Mononuclear cell (primary cell): Measurements from ENCODE around the gene SECTM1. TPM values are rescaled to one million over a fixed set of nuclear protein-coding genes. Genes with fewer than 3 reads are reported as not detected.

Source experiments
- H3K27me3 ChIP-seq: 2 replicates; pipeline ENCODE4 v1.6.0; 2011; ENCODE audit warnings: low read length, control low read depth; ENCODE audit not compliant: insufficient read depth
- H3K4me1 ChIP-seq: 2 replicates; pipeline ENCODE4 v1.5.1; 2011; ENCODE audit warnings: mild to moderate bottlenecking, low read length, control low read depth; ENCODE audit not compliant: insufficient read depth
- H3K4me3 ChIP-seq: 2 replicates; pipeline ENCODE4 v1.5.1; 2011; ENCODE audit warnings: mild to moderate bottlenecking, low read length, moderate library complexity
- H3K9me3 ChIP-seq: 2 replicates; pipeline ENCODE4 v1.5.1; 2011; ENCODE audit warnings: low read depth, mild to moderate bottlenecking, control low read depth, low read length
- total RNA-seq: library from RNA; depleted of rRNA; stranded (reverse); fragments of >200 nt; gene quantifications from one replicate; pipeline ENCODE4 v1.2.3, GENCODE V29; 2012

The SECTM1 gene
- total RNA-seq, 1 donor, result 49.5 TPM

DNA sequence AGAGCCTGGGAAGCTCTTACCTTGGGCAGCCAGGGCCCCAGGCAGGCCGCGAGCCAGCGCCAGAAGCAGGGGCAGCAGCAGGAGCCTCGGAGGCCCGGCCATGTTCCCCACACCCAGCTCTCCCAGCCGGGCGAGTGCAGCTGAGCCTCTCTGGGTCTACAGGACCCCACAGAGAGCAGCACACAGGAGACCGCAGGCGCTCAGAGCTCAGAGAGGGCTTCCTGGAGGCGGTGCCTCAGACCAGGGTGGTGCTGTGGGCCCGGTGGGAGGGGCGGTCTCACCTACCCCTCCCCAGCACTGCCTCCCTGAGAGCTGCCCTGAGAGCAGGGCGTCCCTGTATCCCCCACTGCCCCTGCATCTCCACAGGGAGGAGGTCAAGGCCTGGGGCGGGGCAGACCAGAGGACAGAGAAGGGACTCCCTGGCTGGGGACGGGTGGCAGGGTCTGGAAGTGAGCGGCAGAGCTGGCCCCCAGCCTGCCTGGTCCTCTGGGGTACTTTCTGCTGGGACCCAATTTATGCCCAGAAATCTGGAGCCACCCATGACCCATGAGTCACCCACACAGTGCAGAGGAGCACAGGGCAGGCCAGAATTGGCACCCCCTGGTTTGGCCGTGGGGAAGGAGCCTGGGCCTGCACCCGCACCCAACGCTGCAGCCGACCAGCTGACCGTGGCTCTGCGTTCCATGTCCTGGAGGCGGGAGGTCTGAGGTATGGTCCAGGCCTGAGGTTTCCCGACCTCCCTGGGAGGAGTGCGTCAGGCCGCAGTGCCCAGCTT lies 16.0 kb downstream of the SECTM1 start, which contains the start of gene CD7:
CD7 (minus strand) TSS at position 215 of the 775 bp plus-strand sequence; CDS start at position 102, 113 bp downstream.
- Histone ChIP-seq H3K4me1 (peaks cover 38% of the 10 kb centered on the region), H3K27me3 (peaks cover 5% of the 10 kb centered on the region), H3K9me3 (no peaks in the 10 kb centered on the region), H3K4me3 (peak within 1 kb of the TSS; percentile 46)

DNA sequence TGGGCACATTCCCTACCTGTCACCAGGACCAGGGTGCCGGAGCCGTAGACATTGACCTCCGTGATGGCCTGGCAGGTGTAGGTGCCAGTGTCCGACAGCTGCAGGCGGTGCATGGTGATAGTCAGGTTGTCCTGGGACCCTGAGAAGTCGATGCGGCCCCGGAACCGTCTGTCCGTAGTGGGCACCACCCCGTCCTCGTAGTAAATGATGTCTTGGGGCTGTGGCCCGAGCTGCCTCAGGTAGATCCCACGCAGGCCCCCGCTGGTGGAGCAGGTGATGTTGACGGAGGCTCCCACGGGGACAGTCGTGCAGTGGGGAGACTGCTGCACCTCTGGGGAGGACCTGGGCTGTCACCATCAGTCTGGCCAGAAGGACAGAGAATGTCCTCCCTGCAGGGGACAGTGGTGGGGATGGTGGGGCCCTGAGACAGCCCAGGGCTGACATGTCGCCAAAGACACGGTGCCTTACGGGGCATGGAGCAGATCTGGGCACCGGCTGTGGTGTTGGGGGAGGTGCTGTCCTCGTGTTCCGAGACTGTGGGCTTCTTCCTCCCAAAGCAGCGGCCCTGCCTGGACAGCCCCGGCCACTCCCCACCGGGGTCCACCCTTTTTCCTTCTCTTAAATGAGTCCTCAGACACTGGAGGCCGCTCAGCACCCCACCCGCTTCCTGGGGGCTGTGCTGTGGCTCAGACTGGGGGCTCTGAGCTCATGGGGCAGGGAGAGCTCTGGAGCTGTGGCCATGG lies 16.7 kb downstream of the SECTM1 start:
- H3K4me1 ChIP-seq, result peaks cover 38% of the 10 kb centered on the region

DNA sequence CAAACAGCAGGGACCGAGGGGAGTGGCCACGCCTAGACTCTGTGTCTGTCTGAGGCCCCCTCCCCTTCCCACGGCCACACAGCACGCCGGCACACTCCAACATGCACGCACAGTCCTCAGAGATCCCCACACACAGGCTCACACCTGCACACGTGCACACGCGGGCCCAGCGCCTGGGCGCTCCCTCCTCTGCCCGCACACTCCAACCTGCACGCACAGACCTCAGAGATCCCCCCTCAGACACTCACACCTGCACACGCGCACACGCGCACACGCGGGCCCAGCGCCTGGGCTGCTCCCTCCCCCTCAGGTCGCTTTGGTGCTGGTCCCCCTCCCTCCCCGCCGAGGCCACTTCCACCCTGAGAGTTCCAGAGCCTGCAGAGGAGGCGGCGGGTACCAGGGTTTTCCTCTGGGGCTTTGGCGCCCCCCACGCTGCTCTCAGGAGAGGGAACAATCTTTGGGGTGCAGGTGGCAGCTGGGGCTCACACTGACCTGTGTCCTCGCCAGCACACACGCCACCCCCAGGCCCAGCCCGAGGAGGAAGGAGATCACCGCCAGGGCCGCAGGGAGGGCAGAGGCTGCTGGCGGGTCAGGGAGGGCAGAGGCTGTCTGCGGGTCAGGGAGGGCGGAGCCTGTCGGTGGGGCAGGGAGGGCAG lies 17.7 kb downstream of the SECTM1 start:
- Histone ChIP-seq H3K4me3 (peak overlapping the region; percentile 46), H3K4me1 (peaks cover 28% of the 10 kb centered on the region), H3K27me3 (peaks cover 5% of the 10 kb centered on the region), H3K9me3 (no peaks in the 10 kb centered on the region)

More for the DNA sequence above, 16.7 kb downstream of the SECTM1 start:
- H3K27me3 ChIP-seq, result peaks cover 5% of the 10 kb centered on the region
- no peaks in the 10 kb centered on the region for H3K9me3 ChIP-seq
- peak overlapping the region; percentile 46 for H3K4me3 ChIP-seq

DNA sequence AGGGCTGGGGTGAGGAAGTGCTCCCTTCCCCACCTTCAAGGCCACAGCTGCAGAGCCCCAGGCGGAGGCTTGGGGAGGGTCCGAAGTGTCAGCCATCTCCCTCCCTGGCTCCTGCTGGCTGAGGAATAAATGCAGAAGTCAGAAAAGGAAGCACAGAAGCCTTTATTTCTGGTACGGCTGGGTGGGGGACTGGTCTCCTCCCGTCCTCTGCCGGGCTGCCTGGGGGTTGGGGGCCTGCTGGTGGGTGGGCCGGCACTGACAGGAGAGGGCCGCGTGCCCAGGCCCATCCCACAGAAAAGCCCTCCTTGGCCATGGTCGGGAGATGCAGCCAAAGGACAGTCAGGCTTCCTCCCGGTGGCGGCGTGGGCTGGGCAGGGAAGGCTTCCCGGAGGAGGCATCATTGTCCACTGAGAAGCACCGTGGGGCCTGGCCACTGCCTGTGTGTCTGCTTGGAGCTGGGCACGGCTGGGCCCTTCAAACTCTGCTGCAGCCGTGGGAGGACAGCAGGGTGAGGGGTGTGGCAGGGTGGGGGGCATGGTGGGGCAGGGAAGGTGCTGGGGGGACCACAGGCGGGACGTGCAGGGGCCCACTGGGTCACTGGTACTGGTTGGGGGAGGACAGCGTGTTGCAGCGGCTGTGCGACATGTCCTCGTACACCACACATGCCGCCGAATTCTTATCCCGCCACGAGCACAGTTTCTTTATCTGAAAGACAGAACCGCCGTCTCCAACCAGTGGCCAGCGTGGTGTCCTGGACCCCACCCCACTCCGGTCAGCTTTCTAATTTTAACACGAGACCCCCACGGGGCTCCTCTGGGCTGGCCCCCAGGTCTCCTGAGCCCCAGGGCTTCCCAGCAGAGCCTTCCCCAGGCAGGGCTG lies 18.6 kb downstream of the SECTM1 start:
- H3K27me3 ChIP-seq, result peaks cover 5% of the 10 kb centered on the region
- no peaks in the 10 kb centered on the region for H3K9me3 ChIP-seq
- peaks cover 26% of the 10 kb centered on the region for H3K4me1 ChIP-seq
- peak overlapping the region; percentile 46 for H3K4me3 ChIP-seq

DNA sequence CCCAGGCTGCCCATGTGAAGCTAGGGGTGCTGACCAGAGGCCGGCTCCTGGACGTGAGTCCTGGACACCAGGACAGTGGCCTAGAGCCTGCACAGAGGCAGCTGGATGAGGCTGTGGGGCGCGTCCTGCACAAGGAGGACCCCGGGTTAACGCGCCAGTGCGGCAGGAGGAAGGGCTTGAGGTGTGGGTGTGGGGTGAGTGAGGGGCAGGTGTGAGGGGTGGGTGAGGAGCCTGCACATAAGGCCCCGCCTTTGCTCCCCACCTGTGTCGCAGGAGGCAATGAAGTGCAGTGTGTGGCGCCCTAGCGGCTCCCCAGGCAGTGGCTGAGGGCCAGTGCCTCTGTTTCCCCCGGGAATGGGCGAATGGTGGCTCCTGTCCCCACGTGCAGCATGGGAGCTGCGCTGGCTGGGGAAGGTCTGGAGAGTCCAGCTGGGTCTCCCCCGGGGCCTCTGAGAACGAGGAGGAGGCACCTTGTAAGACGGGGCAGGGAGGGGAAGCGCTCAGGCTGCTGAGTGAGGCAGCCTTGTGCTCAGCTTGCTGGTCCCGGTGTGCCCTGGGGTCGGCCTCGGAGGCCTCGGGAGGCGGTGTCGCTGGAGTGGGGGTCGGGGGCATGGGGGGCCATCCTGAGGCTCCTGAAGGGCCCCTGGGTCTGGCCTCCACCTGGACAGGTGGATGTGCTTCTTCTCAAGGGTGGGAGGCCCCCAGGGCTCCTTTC lies 19.4 kb downstream of the SECTM1 start:
- Histone ChIP-seq H3K9me3 (no peaks in the 10 kb centered on the region), H3K4me3 (no peak overlapping the region), H3K4me1 (peaks cover 26% of the 10 kb centered on the region), H3K27me3 (peaks cover 5% of the 10 kb centered on the region)

DNA sequence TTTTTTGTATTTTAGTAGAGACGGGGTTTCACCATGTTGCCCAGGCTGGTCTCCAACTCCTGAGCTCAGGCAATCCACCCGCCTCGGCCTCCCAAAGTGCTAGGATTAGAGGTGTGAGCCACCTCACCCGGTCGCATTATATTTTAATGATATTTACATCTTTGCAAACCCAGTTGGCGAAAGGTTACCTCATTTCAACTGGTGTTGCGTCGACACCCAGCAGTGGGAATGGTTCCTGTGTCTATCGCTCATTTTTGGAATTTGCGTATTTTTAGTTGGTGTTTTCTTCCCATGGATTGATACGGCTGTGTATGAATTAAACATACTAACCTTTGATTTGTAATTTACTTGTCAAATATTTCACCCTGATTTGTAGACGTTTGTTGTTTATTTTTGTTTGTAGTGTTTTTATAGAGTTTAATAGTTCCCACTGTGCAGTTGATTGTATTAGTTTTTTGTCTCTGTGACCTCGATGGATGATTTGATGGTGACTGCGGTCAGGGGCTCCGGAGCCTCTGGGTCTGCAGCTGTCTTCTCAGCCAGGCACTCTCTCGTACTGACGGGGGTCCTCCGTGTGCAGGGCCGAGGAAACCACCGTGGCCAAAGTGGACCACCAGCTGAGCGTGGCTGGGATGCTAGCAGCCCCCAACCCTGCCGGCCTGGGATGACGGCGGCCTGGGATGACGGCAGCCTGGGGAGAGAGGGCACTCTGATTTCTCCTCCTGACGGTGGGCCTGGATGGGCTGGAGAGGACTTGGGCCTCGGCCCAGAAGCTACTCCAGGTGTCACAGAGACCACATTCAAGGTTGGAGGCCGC lies 20.2 kb downstream of the SECTM1 start:
- Histone ChIP-seq H3K4me3 (no peak overlapping the region), H3K27me3 (peaks cover 5% of the 10 kb centered on the region), H3K4me1 (peaks cover 26% of the 10 kb centered on the region), H3K9me3 (no peaks in the 10 kb centered on the region)

DNA sequence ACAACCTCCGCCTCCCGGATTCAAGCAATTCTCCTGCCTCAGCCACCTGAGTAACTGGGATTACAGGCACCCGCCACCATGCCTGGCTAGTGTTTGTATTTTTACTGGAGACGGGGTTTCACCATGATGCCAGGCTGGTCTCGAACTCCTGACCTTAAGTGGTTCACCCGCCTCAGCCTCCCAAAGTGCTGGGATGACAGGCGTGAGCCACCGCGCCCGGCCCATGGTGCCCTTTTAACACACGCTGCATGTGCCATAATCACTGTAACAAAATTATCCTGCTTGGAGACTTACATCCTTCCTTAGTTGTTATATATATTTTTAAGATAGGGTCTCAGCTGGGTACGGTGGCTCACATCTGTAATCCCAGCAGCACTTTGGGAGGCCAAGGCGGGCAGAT lies 21.6 kb downstream of the SECTM1 start:
- Histone ChIP-seq H3K4me1 (peaks cover 20% of the 10 kb centered on the region), H3K9me3 (no peaks in the 10 kb centered on the region), H3K27me3 (peaks cover 5% of the 10 kb centered on the region), H3K4me3 (no peak overlapping the region)

DNA sequence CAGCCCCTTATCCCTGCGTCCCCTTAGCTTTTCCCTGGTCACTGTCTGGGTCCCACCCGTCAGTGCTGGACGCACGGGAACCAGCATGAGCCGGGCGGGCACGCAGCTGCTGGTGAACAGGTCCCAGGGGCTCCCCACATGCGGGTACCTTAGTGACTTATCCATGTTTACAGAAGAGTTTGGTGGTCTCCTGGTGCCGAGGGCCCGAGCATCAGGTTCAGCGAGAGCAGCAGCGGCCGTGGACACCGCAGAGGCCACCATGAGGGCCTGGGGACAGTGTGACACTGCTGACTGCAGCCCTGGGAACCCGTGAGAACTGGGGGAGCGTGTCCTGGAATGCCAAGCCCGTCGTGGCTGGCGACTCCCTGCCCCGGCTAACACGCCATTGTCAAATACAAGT lies 22.7 kb downstream of the SECTM1 start:
- Histone ChIP-seq H3K4me1 (peaks cover 25% of the 10 kb centered on the region), H3K4me3 (no peak overlapping the region), H3K9me3 (no peaks in the 10 kb centered on the region), H3K27me3 (peaks cover 4% of the 10 kb centered on the region)

DNA sequence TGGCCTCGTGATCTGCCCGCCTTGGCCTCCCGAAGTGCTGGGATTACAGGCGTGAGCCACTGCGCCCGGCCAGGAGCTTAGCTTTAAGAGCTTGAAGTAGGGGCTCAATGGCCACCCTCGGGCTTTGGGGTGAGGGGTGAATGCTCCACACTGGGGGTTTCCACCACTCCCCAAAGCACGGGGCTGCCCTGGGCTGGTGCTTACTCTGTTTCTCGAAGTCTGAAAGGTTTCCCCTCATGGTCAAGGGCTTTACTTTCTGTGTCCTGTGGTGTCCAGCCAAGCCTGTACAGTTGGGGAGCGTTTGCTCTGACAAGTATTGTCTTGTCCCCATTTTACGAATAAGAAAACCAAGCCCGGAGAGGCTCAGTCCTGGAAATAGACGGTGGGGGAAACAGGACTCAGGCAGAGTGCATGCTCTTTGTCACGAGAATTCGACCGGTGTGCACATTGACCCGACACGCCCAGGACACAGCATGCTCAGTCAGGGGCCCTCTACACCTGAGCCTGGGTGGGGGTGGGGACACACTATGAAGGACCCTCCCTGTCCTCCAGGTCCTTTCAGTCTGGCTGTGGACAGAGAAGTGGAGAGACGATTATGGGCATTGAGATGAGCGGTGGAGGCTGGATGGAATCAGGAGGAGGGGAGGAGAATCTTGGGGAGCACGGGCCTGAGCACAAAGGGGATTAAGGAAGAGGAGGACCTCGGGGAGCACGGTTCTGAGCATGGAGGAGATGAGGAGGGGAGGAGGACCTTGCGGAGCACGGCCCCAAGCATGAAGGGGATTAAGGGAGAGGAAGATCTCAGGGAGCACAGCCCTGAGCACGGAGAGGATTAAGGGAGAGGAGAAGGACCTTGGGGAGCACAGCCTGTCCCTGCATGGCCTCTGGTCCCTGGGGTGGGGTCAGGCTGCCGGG lies 23.7 kb downstream of the SECTM1 start:
- Histone ChIP-seq H3K4me1 (peaks cover 26% of the 10 kb centered on the region), H3K27me3 (no peaks in the 10 kb centered on the region), H3K4me3 (no peak overlapping the region), H3K9me3 (no peaks in the 10 kb centered on the region)

DNA sequence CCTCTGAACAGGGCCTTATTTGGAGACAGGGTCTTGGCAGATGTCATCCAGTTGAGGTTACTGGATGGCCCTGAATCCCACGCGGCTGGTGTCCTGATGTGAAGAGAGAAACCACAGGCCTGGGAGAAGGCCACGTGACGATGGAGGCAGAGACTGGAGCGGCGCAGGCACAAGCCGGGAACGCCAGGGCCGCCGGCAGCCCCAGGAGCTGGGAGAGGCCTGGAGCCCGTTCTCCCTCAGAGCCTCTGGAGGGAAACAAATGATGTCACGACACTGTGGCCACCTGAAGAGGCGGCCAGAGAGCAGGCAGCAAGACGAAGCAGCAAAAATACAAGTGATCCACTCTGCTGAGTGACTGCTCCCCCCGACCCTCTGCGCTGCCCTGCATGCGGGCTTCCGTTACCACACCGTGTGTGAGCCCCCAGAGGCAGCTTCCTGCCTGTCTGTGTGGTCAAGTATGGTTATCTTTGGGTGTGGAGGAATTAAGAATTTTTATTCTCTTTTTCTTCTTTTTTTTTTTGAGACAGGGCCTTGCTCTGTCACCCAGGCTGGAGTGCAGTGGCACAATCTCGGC lies 27.8 kb downstream of the SECTM1 start:
- no peaks in the 10 kb centered on the region for H3K9me3 ChIP-seq
- no peaks in the 10 kb centered on the region for H3K27me3 ChIP-seq
- H3K4me1 ChIP-seq, result peaks cover 53% of the 10 kb centered on the region
- H3K4me3 ChIP-seq, result no peak overlapping the region

DNA sequence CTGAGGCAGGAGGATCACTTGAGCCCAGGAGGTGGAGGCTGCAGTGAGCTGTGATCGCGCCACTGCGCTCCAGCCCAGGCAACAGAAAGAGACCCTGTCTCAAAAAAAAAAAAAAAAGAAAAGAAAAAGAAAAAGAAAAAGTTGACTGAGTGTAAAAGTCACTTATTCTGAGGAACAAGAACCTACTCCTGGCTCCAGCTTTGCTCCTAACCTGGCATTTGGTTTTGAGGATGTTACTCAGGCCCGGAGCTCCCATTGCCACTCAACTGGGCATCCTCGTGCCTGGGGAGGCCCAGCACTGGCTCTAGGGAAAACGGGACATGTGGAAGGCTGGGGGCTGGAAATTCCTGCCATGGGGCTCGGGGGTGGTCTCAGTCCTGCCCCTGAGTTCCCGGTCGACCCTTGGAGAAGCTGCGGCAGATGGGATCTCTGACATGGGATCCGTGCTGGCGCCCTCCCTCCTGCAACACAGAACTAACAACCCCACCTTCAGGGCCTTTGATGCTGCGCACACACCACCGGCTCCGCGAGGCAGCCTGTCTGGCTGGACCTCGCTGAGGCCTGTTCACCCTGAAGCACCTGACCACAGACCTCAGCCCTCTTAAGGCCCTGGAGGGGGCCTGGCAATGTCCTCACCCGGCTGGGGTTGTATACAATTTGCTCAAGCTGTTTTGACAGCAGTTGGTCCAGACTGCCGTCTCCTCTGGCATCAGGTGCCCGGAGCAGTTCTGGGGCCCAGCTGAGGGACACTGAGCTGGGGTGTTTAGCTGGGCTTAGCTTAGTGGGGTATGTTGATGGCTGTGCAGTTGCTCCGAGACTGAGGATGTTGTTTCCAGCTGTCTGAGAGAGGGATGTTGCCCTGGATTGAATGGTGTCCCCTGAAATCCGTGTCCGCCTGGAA lies 28.5 kb downstream of the SECTM1 start:
- Histone ChIP-seq H3K9me3 (no peaks in the 10 kb centered on the region), H3K27me3 (no peaks in the 10 kb centered on the region), H3K4me3 (no peak overlapping the region), H3K4me1 (peaks cover 60% of the 10 kb centered on the region)
